Endothelial cell of umbilical vein (primary cell): ENCODE measurements around the gene ATRIP. TPM values are rescaled to one million over a fixed set of nuclear protein-coding genes. Genes with fewer than 3 reads are reported as not detected.

Experiments used
- BruUV-seq: library from RNA; stranded (reverse); fragments of 400-500 nt; replicated peaks from 2 replicates; lab custom pipeline; 2021; lab: Mats Ljungman, UMichigan
- CTCF ChIA-PET: fragments of 300-600, 350-600 bp; sonication (Branson Sonifier 250); formaldehyde crosslinking; loops from one replicate; lab custom pipeline; 2021; ENCODE audit warnings: antibody characterized with exemption, inconsistent platforms; lab: Charles Lee
- POLR2A ChIA-PET: fragments of 300-600, 350-600 bp; sonication (Branson Sonifier 250); formaldehyde crosslinking; loops from one replicate; lab custom pipeline; 2021; ENCODE audit warnings: antibody characterized with exemption, inconsistent platforms; lab: Charles Lee
- DNase-seq: peaks from one replicate; pipeline ENCODE4 v3.0.0-alpha.2; 2011; ENCODE audit warnings: low read depth, low spot score
- FAIRE-seq: peaks from 2 replicates; lab custom pipeline; 2011; peaks lifted over from hg19 to GRCh38; lab: Jason Lieb, UNC
- H2AFZ ChIP-seq: 2 replicates; pipeline ENCODE4 v1.6.0; 2012; ENCODE audit warnings: low read depth, low read length, control low read depth, inconsistent platforms
- H3K27ac ChIP-seq: 2 replicates; pipeline ENCODE4 v1.5.1; 2011; ENCODE audit warnings: low read depth, mild to moderate bottlenecking, control low read depth, low read length, moderate library complexity; ENCODE audit not compliant: insufficient read depth
- H3K27me3 ChIP-seq, 2 experiments: 2 replicates each; pipeline versions ENCODE4 v1.6.0 to v1.6.1; 2011; ENCODE audit warnings: low read length in 2 of 2, mixed read lengths in 1 of 2; ENCODE audit not compliant: control insufficient read depth in 2 of 2, insufficient read depth in 2 of 2
- H3K36me3 ChIP-seq, 2 experiments: 2 replicates in 1 of 2; 3 replicates in 1 of 2; pipeline ENCODE4 v1.5.1; 2011; ENCODE audit warnings: low read length in 2 of 2, mild to moderate bottlenecking in 1 of 2, moderate library complexity in 1 of 2; ENCODE audit not compliant: control insufficient read depth in 2 of 2, insufficient read depth in 2 of 2; ENCODE audit errors: extremely low read depth in 1 of 2
- H3K4me1 ChIP-seq: 3 replicates; pipeline ENCODE4 v1.5.1; 2011; ENCODE audit warnings: mild to moderate bottlenecking, low read length; ENCODE audit not compliant: control insufficient read depth, insufficient read depth; ENCODE audit errors: extremely low read depth
- H3K4me2 ChIP-seq: 2 replicates; pipeline ENCODE4 v1.6.1; 2011; ENCODE audit warnings: low read length, control low read depth, mixed read lengths; ENCODE audit not compliant: insufficient read depth
- H3K4me3 ChIP-seq, 3 experiments: fragments of 200-600 bp in 1 of 3; sonication (generic), shearing (Covaris generic) in 1 of 3; replicated peaks in 1 of 3; 2 replicates each; pipeline ENCODE4 v1.5.1; 2011 to 2016; ENCODE audit warnings: control low read depth in 3 of 3, low read length in 3 of 3, mild to moderate bottlenecking in 2 of 3, inconsistent platforms in 1 of 3, low read depth in 1 of 3, moderate library complexity in 1 of 3; ENCODE audit not compliant: insufficient read depth in 1 of 3
- H3K79me2 ChIP-seq: 2 replicates; pipeline ENCODE4 v1.6.0; 2012; ENCODE audit warnings: low read length, inconsistent platforms; ENCODE audit not compliant: control insufficient read depth, insufficient read depth
- H3K9ac ChIP-seq: replicated peaks from 2 replicates; pipeline ENCODE3; 2011; ENCODE audit warnings: low read length, control low read depth; ENCODE audit not compliant: insufficient read depth; ENCODE audit errors: extremely low read depth
- H3K9me1 ChIP-seq: replicated peaks from 3 replicates; pipeline ENCODE4 v1.6.0; 2011; ENCODE audit warnings: mild to moderate bottlenecking, low read length; ENCODE audit not compliant: control insufficient read depth, insufficient read depth; ENCODE audit errors: extremely low read depth
- H3K9me3 ChIP-seq: replicated peaks from 2 replicates; pipeline ENCODE4 v1.5.1; 2012; ENCODE audit warnings: low read length, inconsistent platforms; ENCODE audit not compliant: control insufficient read depth, insufficient read depth
- H4K20me1 ChIP-seq: replicated peaks from 2 replicates; pipeline ENCODE3; 2011; ENCODE audit warnings: mild to moderate bottlenecking, low read length; ENCODE audit not compliant: control insufficient read depth, insufficient read depth; ENCODE audit errors: extremely low read depth
- CTCF ChIP-seq, 2 donors: IDR thresholded peaks; 1 replicate in 1 of 2; 2 replicates in 1 of 2; pipeline ENCODE4 v1.5.1; 2011; ENCODE audit warnings: low read length in 2 of 2, mild to moderate bottlenecking in 2 of 2, moderate library complexity in 2 of 2, control low read depth in 1 of 2, inconsistent platforms in 1 of 2, low read depth in 1 of 2; ENCODE audit not compliant: insufficient read depth in 1 of 2; ENCODE audit errors: extremely low read depth in 1 of 2
- EZH2 ChIP-seq: IDR thresholded peaks from 2 replicates; pipeline ENCODE4 v1.6.1; 2012; ENCODE audit warnings: borderline replicate concordance, low read depth, mild to moderate bottlenecking, moderate library complexity, low read length, inconsistent platforms; ENCODE audit not compliant: severe bottlenecking
- FOS ChIP-seq: IDR thresholded peaks from 2 replicates; pipeline ENCODE4 v1.6.1; 2011; ENCODE audit warnings: mild to moderate bottlenecking, low read length, moderate library complexity, borderline replicate concordance; ENCODE audit not compliant: insufficient read depth
- GATA2 ChIP-seq: IDR thresholded peaks from 2 replicates; pipeline ENCODE4 v1.7.0; 2011; ENCODE audit warnings: low read depth, mild to moderate bottlenecking, moderate library complexity, mixed read lengths, low read length; ENCODE audit not compliant: insufficient read length, insufficient read depth
- JUN ChIP-seq: IDR thresholded peaks from 2 replicates; pipeline ENCODE4 v1.6.1; 2011; ENCODE audit warnings: borderline replicate concordance, low read depth; ENCODE audit not compliant: insufficient read length, insufficient read depth
- MAX ChIP-seq: IDR thresholded peaks from 2 replicates; pipeline ENCODE4 v1.6.1; 2011; ENCODE audit not compliant: insufficient read depth, insufficient read length
- MYC ChIP-seq: IDR thresholded peaks from one replicate; pipeline ENCODE4 v1.6.1; 2011; ENCODE audit warnings: mild to moderate bottlenecking, low read depth, low read length
- POLR2A ChIP-seq: IDR thresholded peaks from 2 replicates; pipeline ENCODE4 v1.6.1; 2012; ENCODE audit warnings: low read depth, mild to moderate bottlenecking, control low read depth, low read length
- POLR2AphosphoS5 ChIP-seq: IDR thresholded peaks from 2 replicates; pipeline ENCODE4 v1.6.1; 2012; ENCODE audit warnings: low read depth, mild to moderate bottlenecking, control low read depth, low read length, moderate library complexity; ENCODE audit not compliant: insufficient read depth
- dilution Hi-C: fragments of 300-500 bp; cut with MboI; formaldehyde crosslinking; loops from one replicate; pipeline ENCODE4 v1.15.0; 2019; ENCODE audit warnings: low sequenced_read_pairs; ENCODE audit not compliant: extremely low pct_ligation_motif_present
- intact Hi-C: fragments of 100-400 bp; cut with micrococcal nuclease; formaldehyde crosslinking; loops from one replicate; pipeline ENCODE4 v1.10.0; 2022
- polyA plus RNA-seq, 4 experiments: library from polyadenylated mRNA; depleted of rRNA in 3 of 4; stranded (reverse) in 3 of 4; unstranded in 1 of 4; fragments of >200 nt; gene quantifications; 2 replicates each; pipeline versions ENCODE4 v1.2.1 to v1.2.3, GENCODE V29; 2011 to 2012; ENCODE audit warnings: missing spikeins in 1 of 4
- total RNA-seq: library from RNA; stranded (reverse); gene quantifications from 2 replicates; pipeline ENCODE4 v1.2.3, GENCODE V29; 2021

ATRIP gene
- total and polyA plus RNA-seq, 2 donors (not counting 3 experiments of a cell fraction or from before 2014, with no cell fraction given), result 10.6 to 14.7 TPM

- TF ChIP-seq GATA2 (no peak), CTCF (IDR thresholded peaks at IDR 0.05; ENCODE audit: extremely low read depth in 1 of 2, insufficient read depth in 1 of 2, low read depth in 1 of 2, low read length in 2 of 2) (no peak), MAX (no peak), JUN (no peak), EZH2 (no peak), FOS (no peak), POLR2A (no peak), MYC (no peak), POLR2AphosphoS5 (no peak)
- no peaks in the 10 kb centered on the region for H4K20me1 ChIP-seq
- no peak overlapping the region for H3K4me3 ChIP-seq
- H3K4me1 ChIP-seq, result peaks cover 1% of the 10 kb centered on the region
- H3K27me3 ChIP-seq, result no peaks in the 10 kb centered on the region
- no peak overlapping the region for H3K4me2 ChIP-seq
- dilution Hi-C loops (no loop called here), intact Hi-C loops (no loop called here)
- H2AFZ ChIP-seq, result no peak overlapping the region
- no TSS peak for BruUV-seq
- ChIA-PET POLR2A (interaction anchor here (0.6 kb wide), 1 partner anchor 214 kb away, joined by 5 read pairs; no protein-coding TSS in a partner anchor), CTCF (interaction anchor here (1.0 to 12.6 kb wide), 2 partner anchors 17 to 29 kb away, joined by 3 to 716 read pairs; no protein-coding TSS in a partner anchor)
- DNase-seq (no peak), FAIRE-seq (no peak)
- H3K9me3 ChIP-seq, result no peaks in the 10 kb centered on the region
- H3K79me2 ChIP-seq, result no peaks in the 10 kb centered on the region
- no peak overlapping the region for H3K9ac ChIP-seq
- no peak overlapping the region for H3K27ac ChIP-seq
- peaks cover 0 to 34% of the 10 kb centered on the region in 2 experiments for H3K36me3 ChIP-seq
- H3K9me1 ChIP-seq, result no peaks in the 10 kb centered on the region
These were observed 38.9 kb upstream of the ATRIP start for GRCh38 chr3:48407542-48408099.
